Measurements from ENCODE around the gene RASSF4. TPM values are rescaled to one million over a fixed set of nuclear protein-coding genes. Genes with fewer than 3 reads are reported as not detected.

The RASSF4 gene
- total RNA-seq, 1 donor from 2014 or later: 2.5 TPM

DNA sequence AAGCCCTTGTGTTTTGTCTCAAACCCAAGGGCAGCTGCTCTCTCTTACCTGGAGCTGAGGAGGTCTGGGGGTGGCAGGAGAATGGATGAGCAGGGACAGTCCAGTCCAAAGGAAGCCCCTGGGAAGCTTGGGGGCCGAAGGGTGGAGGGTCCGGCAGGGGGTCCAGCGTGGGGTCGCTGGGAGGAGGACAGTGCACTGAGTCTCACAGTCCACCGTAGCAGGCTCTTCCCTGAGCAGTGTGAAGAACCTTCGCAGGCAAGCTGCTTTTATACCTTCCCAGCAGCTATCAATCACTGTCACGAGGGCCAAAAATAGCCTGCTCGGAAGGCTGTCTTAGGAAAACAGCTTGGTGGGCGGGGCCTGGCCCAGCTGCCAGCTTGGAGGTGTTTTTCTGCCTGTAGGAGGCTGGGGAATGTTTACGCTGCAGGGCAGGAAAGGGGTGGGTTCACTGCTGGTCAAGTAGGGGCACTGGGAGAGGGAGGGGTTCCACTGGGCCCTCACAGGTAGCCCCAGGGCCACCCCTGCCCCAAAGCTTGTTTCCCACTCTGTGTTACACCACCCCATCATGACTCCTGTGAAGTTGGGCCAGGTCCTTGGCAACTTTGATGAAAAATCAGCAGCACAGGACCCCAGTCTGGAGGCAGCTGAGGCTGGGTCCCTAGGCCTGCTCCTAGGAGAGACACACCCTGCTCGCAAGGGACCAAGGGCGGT, 19.1 kb downstream of the RASSF4 start, which contains the start of gene DEPP1:
Gene DEPP1, minus strand, starts transcription at position 240 of the 711 bp plus-strand sequence. CDS start 779 bp downstream, outside the sequence.
- Mint-ChIP-seq H3K27ac (peak within 1 kb of the TSS; percentile 74), H3K9me3 (no peaks in the 10 kb centered on the region), H3K4me3 (peak within 1 kb of the TSS; percentile 86), H3K4me1 (ENCODE audit: low read depth) (peaks cover 43% of the 10 kb centered on the region), H3K36me3 (ENCODE audit: low read depth) (no peaks in the 10 kb centered on the region), H3K27me3 (ENCODE audit: insufficient read depth) (no peaks in the 10 kb centered on the region)
- peak; percentile 59 for DNase-seq (ENCODE audit: low spot score)
- intact Hi-C loops (cut with micrococcal nuclease): loop anchor here (10.0 kb wide), 1 partner anchor 1046 kb away; no protein-coding TSS in a partner anchor

DNA sequence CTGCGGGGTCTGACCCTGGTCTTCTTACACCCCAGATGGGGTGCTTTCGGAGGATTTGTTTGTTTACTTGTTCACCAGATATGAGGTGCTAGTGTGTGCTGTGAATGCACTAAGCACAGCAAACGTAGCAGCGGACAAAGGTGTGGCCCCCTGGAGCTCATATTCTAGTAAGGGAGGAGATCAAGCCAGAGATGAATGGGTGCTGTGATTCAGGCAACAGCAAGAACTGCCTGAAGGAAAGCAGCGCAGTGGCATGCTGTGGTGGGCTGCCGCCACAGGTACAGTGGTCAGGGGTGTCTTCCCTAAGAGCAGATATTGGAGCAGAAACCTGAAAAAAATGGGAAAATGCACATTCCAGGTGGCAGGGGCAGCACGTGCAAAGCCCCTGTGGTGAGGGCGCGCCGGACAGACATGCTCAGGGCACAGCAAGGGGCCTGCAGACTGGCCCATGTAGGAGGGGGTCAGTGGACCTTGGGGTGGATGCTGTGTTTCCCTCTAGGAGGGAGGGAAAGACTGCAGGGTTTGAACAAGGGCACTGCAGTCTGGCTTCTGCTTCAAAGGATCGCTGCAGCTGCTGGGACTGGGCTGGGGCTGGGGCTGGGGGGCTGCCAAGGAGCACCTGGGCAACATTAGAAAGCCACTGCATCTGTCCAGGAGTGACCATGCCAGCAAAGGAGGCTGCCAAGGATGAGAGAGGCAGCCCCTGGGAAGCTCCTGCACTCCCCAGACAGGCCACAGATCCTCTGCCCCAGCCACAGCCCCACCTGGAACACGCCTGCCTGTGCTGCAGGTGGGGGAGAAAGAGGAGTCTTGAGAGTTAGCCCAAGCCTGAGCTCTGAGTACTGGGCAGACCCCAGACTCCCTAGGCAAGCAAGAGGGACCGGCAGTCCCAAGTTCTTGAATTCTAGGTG, 19.9 kb downstream of the RASSF4 start:
- Mint-ChIP-seq H3K4me1 (ENCODE audit: low read depth) (peaks cover 43% of the 10 kb centered on the region), H3K36me3 (ENCODE audit: low read depth) (no peaks in the 10 kb centered on the region), H3K4me3 (no peak overlapping the region), H3K27ac (peak overlapping the region; percentile 6), H3K9me3 (no peaks in the 10 kb centered on the region), H3K27me3 (ENCODE audit: insufficient read depth) (no peaks in the 10 kb centered on the region)
- no peak for DNase-seq (ENCODE audit: low spot score)
- intact Hi-C loops (cut with micrococcal nuclease): loop anchor here (10.0 kb wide), 1 partner anchor 1045 kb away; no protein-coding TSS in a partner anchor

DNA sequence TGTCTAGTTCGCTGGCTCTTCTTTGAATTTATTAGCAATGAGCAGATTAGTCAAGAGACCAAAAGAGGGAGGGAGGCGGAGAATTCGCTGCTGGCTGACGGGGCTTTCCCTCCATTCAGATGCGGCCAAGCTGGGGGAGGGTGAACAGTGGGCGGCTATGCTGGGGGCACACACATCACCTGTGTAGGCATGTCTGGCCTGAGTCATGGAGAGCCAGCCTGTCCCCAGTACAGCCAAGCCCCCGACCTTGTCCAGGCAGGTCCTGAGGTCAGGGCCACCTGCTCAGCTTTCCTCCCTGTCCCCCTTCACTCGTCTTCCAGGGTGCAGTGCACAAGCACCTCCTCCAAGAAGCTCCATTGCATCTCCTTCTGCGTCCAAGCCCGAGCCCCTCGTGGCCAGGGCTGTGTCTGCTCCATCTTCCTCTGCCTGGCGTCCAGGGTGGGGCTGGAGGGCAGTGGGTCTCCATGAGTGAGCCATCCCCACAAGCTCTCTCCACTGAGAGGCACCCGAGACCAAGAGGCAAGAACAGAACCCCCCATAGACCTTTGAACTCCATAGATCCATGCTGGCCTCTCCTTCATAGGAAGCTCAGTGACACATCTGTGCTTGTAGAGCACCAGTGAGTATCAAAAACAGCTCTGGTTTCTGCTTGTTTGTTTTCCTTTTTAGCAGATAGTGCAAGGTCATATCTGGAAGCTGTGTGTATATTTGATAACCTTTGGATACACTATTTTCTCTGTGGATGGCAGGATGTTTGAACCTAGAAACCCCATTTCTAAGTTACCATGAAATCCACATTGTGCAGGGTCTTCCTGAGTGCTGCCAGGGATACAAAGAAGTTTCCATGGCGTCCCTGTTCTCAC, 20.9 kb downstream of the RASSF4 start:
- no peaks in the 10 kb centered on the region for H3K36me3 Mint-ChIP-seq (ENCODE audit: low read depth)
- peak overlapping the region; percentile 5 for H3K27ac Mint-ChIP-seq
- H3K9me3 Mint-ChIP-seq: no peaks in the 10 kb centered on the region

DNA sequence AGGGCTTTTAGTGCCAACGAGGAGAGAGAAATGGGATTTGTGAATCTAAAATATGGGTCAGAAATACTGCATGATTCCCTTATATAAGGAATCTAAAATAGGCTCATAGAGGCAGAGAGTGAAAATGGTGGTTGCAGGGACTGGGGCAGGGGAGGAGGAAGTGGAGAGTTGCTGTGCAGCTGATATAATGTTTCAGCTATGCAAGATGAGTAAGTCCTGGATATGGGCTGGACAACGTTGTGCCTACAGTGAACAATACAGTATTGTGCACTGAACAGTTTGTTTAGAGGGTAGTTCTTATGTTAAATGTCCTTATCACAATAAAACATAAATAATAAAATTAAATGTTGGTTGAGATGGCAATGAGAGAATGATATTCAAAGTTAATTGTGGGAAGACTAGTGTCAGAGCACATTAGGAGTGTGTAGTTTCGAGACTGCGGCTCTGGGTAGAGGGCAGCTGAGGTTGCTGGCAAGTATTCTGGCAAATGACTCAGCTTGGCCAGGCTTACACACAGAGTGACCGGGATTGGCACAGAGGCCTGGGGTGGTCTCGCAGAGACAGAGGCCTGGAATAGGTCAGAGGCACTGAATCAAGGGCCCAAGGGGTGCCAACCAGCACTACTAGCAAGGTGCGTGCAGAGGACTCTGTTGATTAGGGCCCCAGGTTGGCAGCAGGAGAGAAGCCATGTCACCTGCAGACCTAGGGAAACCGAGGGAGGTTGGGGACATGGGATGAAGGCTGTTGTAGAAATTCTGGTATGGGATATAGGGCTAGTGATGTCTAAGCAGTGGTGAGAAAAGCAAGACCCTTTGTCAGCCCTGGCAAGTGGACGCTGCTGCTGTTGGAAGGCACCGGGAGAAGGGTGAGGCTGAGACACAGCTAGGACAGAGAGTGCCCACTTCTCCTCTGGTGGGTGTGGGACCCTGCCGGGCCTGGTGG, 21.8 kb downstream of the RASSF4 start:
- no peaks in the 10 kb centered on the region for H3K9me3 Mint-ChIP-seq
- intact Hi-C loops (cut with micrococcal nuclease): no loop called here
- no peaks in the 10 kb centered on the region for H3K36me3 Mint-ChIP-seq (ENCODE audit: low read depth)
- DNase-seq (ENCODE audit: low spot score): no peak
- no peak overlapping the region for H3K27ac Mint-ChIP-seq
- H3K4me3 Mint-ChIP-seq: no peak overlapping the region
- peaks cover 36% of the 10 kb centered on the region for H3K4me1 Mint-ChIP-seq (ENCODE audit: low read depth)
- H3K27me3 Mint-ChIP-seq (ENCODE audit: insufficient read depth): peaks cover 4% of the 10 kb centered on the region

More for the DNA sequence above, 20.9 kb downstream of the RASSF4 start:
- Mint-ChIP-seq H3K27me3 (ENCODE audit: insufficient read depth) (peaks cover 4% of the 10 kb centered on the region), H3K4me1 (ENCODE audit: low read depth) (peaks cover 43% of the 10 kb centered on the region), H3K4me3 (peak overlapping the region; percentile 43)
- no peak for DNase-seq (ENCODE audit: low spot score)
- intact Hi-C loops (cut with micrococcal nuclease): no loop called here

DNA sequence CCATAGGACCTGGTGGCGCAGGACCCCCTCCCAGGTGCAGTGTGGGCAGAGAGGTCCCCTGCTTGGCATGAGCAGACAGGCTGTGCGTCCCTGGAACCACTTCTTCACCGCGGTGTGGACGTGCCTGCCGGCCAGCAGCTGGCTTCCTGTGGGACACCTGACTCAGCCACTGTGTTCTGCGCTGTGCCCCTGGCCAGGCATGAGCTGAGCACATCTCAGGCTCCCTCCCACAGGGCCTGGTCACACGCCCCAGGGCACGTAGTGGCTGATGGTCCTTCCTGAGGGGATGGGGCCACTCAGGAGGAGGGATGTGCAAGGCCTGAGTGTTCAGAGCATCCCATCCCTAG, 22.5 kb downstream of the RASSF4 start:
- intact Hi-C loops (cut with micrococcal nuclease): no loop called here
- peaks cover 31% of the 10 kb centered on the region for H3K4me1 Mint-ChIP-seq (ENCODE audit: low read depth)
- H3K27me3 Mint-ChIP-seq (ENCODE audit: insufficient read depth): peaks cover 4% of the 10 kb centered on the region
- no peaks in the 10 kb centered on the region for H3K9me3 Mint-ChIP-seq
- no peak overlapping the region for H3K4me3 Mint-ChIP-seq
- no peak overlapping the region for H3K27ac Mint-ChIP-seq
- H3K36me3 Mint-ChIP-seq (ENCODE audit: low read depth): no peaks in the 10 kb centered on the region
- no peak for DNase-seq (ENCODE audit: low spot score)

DNA sequence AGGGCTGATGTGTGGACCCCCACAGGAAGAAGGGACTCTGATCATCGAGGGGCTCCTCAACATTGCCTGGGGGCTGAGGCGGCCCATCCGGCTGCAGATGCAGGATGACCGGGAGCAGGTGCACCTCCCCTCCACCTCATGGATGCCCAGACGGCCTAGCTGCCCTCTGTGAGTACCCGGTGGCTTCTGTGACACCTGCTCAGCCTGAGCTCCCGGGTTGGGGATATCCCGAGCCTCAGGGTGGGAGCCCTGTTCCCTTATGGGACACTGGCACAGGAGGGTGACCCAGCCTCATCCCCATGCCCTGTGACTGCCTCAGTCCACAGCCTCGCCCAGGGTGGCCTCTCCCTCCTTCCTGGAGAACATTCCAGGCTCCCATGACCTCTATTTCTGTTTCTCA, 22.9 kb downstream of the RASSF4 start:
- Mint-ChIP-seq H3K36me3 (ENCODE audit: low read depth) (no peaks in the 10 kb centered on the region), H3K9me3 (no peaks in the 10 kb centered on the region), H3K27ac (no peak overlapping the region), H3K4me3 (no peak overlapping the region), H3K27me3 (ENCODE audit: insufficient read depth) (peaks cover 4% of the 10 kb centered on the region), H3K4me1 (ENCODE audit: low read depth) (peaks cover 29% of the 10 kb centered on the region)
- intact Hi-C loops (cut with micrococcal nuclease): no loop called here
- no peak for DNase-seq (ENCODE audit: low spot score)

DNA sequence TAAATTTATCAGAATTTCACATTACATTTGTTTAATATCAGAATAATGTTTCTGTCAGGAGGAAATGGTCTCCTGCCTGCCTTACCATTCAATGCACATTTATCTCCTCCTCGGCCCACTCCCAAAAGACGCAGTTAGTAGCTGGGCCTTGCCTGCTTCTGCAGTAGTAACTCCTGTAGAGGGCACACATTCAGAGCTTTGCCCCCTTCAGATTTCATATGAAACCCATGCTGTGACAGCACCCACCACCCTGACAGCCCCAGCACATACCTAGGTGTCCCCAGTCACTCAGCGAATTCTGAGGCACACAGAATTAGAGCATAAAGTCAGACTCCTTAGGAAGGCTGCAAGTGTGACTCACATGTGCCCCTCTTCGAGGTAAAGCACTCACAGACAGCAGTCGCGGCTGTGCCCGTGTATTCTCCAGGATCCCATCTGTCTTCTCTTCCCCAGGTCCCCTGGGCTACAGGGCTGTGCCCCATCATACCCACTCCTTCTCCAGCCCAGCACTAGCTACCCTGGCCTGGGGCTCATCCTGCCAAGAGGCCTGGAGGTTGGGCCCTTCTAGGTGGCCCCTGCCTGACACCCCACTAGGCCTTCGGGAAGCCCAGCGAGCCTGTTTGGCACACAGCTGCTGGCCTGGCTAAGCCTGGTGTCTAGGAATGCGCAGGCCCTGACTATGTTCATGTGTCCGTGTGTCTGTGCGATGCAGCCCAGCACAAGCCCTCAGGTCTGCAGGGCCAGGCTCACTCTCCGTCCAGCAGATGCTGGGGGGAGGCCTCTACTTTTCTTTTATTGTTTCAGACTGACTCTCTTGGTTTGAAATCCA, 23.7 kb downstream of the RASSF4 start:
- H3K9me3 Mint-ChIP-seq: no peaks in the 10 kb centered on the region
- peaks cover 24% of the 10 kb centered on the region for H3K4me1 Mint-ChIP-seq (ENCODE audit: low read depth)
- H3K4me3 Mint-ChIP-seq: no peak overlapping the region
- H3K36me3 Mint-ChIP-seq (ENCODE audit: low read depth): no peaks in the 10 kb centered on the region
- DNase-seq (ENCODE audit: low spot score): no peak
- intact Hi-C loops (cut with micrococcal nuclease): no loop called here
- peaks cover 7% of the 10 kb centered on the region for H3K27me3 Mint-ChIP-seq (ENCODE audit: insufficient read depth)
- no peak overlapping the region for H3K27ac Mint-ChIP-seq

DNA sequence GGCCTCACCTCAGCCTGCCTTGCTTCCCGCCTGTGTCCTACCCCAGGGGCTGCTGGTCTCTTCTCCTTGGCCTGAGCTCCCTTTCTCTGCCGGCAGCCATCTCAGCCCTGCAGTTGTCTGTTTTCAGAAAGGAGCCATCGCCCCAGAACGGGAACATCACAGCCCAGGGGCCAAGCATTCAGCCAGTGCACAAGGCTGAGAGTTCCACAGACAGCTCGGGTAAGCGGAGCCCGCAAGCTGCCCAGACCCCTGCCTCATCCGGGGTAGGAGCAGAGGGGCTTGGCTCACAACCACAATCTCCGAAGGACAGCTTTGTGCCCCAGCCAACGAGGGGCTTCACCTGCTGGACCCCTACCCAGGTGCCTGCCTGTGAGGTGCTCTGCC, 24.3 kb downstream of the RASSF4 start:
- no peaks in the 10 kb centered on the region for H3K9me3 Mint-ChIP-seq
- no peak for DNase-seq (ENCODE audit: low spot score)
- intact Hi-C loops (cut with micrococcal nuclease): no loop called here
- peaks cover 18% of the 10 kb centered on the region for H3K4me1 Mint-ChIP-seq (ENCODE audit: low read depth)
- no peaks in the 10 kb centered on the region for H3K36me3 Mint-ChIP-seq (ENCODE audit: low read depth)
- no peak overlapping the region for H3K4me3 Mint-ChIP-seq
- H3K27ac Mint-ChIP-seq: no peak overlapping the region
- H3K27me3 Mint-ChIP-seq (ENCODE audit: insufficient read depth): peaks cover 7% of the 10 kb centered on the region

DNA sequence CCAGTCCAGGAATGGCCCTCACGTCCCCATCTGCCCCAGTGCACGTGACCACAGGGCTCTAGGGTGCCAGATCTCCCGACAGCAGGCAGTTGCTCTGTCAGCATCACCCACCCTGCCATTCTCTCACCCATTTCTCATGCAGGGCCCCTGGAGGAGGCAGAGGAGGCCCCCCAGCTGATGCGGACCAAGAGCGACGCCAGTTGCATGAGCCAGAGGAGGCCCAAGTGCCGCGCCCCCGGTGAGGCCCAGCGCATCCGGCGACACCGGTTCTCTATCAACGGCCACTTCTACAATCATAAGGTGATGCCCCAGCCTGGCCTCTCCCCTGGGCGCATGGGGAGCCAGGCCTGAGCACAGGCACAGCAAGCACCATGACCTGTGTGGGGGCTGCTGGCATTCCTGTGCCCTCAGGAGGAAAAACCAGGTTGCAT, 25.1 kb downstream of the RASSF4 start:
- intact Hi-C loops (cut with micrococcal nuclease): no loop called here
- peaks cover 14% of the 10 kb centered on the region for H3K4me1 Mint-ChIP-seq (ENCODE audit: low read depth)

DNA sequence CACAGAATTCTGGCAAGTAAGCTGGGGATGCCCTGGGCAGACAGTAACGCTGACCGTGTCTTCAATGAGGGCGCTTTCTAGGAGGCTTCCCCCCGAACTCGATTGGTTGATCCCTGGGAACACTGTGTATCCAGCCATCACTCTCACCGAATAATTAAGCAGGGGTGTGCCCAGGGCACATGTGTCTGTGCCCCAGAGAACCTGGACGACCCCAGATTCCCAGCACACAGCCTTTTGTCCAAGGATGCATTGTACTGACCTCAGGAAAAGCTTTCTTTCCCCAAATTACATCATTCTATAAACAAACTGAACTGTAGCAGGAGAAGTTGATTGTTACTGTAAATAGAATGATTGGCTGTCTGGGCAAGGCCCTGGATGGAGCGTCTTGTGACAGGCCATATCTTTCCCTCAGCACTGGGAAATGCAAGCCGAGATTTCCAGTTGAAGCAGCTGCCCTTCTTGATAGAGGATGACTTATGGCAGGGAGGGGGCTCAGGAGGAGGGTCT, 25.6 kb downstream of the RASSF4 start:
- intact Hi-C loops (cut with micrococcal nuclease): no loop called here
- no peak overlapping the region for H3K4me3 Mint-ChIP-seq
- H3K27ac Mint-ChIP-seq: no peak overlapping the region
- H3K4me1 Mint-ChIP-seq (ENCODE audit: low read depth): peaks cover 14% of the 10 kb centered on the region
- no peaks in the 10 kb centered on the region for H3K36me3 Mint-ChIP-seq (ENCODE audit: low read depth)
- peaks cover 7% of the 10 kb centered on the region for H3K27me3 Mint-ChIP-seq (ENCODE audit: insufficient read depth)
- DNase-seq (ENCODE audit: low spot score): no peak
- no peaks in the 10 kb centered on the region for H3K9me3 Mint-ChIP-seq

More for the DNA sequence above, 25.1 kb downstream of the RASSF4 start:
- Mint-ChIP-seq H3K27ac (no peak overlapping the region), H3K4me3 (no peak overlapping the region), H3K27me3 (ENCODE audit: insufficient read depth) (peaks cover 7% of the 10 kb centered on the region), H3K36me3 (ENCODE audit: low read depth) (no peaks in the 10 kb centered on the region), H3K9me3 (no peaks in the 10 kb centered on the region)
- DNase-seq (ENCODE audit: low spot score): no peak

DNA sequence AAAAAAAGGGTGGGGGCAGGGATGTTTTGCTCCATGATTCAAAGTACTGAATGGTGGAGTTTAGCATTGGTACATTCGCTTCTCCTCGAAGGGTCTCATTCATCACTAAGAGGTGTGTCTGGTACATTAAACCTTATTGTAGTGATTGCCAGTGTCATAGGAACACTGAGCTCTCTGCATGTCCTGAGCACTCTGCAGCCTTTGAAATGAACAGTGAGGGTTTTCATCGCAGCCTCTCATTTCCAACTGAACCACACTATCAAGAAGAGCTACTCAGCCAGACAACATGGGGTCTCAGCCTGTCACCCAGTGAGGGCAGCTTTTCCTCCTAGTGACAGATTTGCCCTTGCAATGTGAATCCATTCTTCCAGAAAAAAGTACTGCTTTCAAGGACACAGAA, 26.6 kb downstream of the RASSF4 start:
- H3K4me3 Mint-ChIP-seq: no peak overlapping the region
- DNase-seq (ENCODE audit: low spot score): no peak
- intact Hi-C loops (cut with micrococcal nuclease): no loop called here
- no peaks in the 10 kb centered on the region for H3K9me3 Mint-ChIP-seq
- H3K27me3 Mint-ChIP-seq (ENCODE audit: insufficient read depth): peaks cover 7% of the 10 kb centered on the region
- H3K36me3 Mint-ChIP-seq (ENCODE audit: low read depth): no peaks in the 10 kb centered on the region
- H3K27ac Mint-ChIP-seq: no peak overlapping the region
- H3K4me1 Mint-ChIP-seq (ENCODE audit: low read depth): peaks cover 6% of the 10 kb centered on the region
